Activated CD8-positive, alpha-beta memory T cell treated with anti-CD3 and anti-CD28 coated beads, Interleukin-2, amount 50 U/mL, for 24 hours (primary cell): ENCODE measurements around the gene PEX11G.

Source experiments
- DNase-seq: peaks from one replicate; pipeline ENCODE4 v3.0.0-alpha.2; 2020; ENCODE audit errors: extremely low read depth

Gene PEX11G

DNA sequence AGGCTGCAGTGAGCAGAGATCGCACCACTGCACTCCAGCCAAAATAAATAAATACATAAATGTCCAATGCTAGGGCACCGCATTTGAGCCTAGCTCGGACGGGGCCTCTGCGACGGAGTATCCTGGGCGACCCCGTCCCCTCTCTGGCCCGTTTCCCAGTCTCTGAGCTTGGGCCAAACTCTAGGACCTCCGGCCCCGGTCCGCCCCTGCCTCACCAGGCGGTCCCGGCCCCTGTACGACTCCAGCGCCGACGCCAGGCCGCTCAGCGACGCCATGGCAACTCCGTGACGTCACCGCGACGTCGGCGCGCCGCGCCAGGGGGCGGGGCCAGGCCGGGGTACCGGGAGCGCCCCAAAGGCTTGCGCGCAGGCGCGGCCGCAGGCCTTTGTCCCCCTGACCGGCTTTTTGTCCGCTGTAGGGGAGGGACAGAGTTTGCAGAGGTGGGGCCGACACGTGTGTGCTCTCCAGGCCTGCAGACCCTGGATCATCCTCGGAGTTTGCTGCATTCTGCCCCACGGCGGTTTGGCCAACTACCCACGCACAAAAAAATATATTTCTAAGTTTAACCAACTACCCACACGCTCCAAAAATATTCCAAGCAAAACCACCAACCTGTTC lies at the start of gene PEX11G:
Gene PEX11G (minus strand): TSS at position 300 of the 618 bp plus-strand sequence. CDS start 25 bp downstream, at position 275.
- DNase-seq = peak; percentile 65

DNA sequence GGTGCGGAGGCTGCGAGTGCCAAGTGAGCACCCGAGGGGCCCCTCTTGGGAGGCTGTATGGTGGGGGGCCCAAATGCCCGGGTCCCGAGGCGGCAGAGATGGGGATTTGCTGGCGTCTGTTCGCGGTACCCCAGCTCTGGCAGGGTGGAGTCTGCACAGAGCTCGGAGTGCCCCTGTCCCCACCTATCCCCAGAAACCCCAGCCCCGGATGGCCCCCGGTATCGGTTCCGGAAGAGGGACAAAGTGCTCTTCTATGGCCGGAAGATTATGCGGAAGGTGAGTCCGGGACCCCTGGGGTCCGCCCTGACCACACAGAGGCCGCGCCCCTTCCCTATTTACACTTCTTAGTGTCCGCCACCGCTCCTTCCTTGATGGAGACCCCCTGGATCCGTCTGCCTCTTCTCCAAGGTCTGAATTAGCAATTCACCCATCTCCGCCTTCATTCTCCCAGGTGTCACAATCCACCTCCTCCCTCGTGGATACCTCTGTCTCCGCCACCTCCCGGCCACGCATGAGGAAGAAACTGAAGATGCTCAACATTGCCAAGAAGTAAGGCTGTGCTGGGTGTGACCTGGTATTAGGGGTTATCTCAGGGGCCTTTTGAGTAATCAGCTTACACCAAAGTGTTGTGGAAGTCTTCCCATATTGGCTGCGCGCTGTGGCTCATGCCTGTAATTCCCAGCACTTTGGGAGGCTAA lies 47.3 kb upstream of the PEX11G start:
- no peak for DNase-seq

DNA sequence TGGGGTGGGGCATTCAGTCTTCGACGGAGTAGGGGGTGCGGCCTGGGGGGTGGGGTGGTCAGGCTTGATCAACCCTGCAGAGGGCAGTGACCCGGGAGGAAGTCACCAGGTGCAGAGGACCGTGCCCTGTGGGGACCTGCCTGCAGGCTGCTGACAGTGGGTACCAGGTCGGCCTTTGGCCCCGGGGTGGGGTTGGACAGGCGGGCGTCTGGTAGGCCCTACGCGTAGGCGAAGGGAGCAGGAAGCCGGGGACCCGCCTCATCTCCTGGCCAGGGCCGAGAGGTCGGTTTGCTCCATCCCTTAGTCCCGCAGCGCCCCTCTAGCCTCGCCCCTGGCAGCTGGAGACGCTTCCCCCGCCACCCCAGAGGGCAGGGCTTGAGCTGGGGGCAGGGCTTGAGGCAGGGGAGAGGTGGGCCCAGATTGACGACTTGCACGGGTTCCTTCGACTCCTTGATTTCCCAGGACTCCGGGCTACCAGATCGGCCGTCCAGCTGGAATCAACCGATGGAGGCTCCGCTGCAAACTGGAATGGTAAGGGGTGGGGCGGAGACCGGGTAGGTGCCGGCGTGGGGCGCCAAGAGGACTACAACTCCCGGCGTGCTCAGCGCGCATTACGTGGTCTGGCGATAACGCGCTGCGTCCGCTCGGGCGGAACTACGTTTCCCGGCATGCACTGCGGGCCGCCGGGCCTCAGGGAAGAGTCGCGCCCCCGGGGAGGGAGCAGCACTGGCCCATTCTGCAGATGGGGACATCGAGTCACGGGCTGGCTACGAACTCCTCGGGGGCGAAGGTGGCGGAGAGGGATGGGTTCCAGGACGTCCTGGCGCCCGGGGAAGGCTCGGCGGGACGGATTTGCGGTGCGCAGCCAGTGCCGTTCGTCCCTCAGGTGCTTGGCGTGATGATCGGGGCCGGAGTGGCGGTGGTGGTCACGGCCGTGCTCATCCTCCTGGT lies 46.5 kb upstream of the PEX11G start, which contains the start of gene PNPLA6:
Gene PNPLA6 (plus strand): TSS at position 671 of the 951 bp plus-strand sequence. CDS start 72 bp downstream, at position 743.
- DNase-seq = peak; percentile 75

- DNase-seq = no peak
Observed at GRCh38 chr19:7534531-7535046, 45.8 kb upstream of the PEX11G start.

DNA sequence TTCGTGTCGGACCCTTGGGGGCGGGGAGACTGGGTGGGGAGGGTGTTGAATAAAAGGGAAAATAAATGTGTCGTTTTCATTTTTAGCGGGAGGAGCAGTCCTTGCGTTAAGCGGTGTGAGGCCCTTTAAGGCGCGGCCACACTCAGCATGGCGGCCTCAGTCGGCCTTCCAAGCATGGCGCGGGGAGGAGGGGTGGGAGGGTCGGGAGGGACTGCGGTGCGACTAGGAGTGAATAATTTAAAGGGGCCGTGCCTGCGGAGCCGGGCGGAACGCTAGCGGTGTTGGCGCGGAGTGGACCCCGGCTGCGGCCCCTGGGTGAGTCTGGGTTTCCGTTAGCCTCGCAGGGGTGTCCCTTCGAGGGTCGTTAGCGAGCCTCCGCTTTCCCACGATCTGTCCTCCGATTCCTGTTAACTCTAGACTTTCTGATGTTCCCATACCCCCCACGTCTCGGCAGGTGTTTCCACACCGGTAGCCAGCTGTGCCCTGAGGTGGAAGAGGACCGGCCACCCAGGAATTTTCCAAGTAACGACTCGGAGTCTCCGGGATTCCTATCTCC lies 45.2 kb upstream of the PEX11G start:
- peak; percentile 61 for DNase-seq

DNA sequence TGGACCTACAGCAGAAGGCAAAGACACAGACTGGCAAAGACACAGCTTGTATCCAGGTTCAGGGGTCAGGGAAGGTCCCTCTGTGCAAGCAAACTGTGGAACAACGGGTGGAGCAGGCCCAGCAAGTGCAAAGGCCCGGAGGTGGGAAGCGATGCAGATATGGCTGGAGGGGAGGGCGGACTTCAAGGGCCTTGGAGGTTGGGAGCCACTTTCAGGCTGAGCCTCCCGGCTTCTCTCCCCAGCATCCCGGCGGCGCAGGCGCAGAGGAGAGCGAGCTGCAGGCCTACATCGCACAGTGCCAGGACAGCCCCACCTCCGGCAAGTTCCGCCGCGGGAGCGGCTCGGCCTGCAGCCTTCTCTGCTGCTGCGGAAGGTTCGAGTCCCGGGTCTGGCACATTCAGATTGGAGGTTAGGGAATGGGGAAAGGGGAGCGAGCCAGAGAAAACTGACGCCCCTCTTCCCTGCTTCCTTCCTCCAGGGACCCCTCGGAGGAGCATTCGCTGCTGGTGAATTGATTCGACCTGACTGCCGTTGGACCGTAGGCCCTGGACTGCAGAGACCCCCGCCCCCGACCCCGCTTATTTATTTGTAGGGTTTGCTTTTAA lies 44.5 kb upstream of the PEX11G start:
- DNase-seq = no peak

- DNase-seq = no peak
Observed at GRCh38 chr19:7529610-7530490, 41.0 kb upstream of the PEX11G start.

DNA sequence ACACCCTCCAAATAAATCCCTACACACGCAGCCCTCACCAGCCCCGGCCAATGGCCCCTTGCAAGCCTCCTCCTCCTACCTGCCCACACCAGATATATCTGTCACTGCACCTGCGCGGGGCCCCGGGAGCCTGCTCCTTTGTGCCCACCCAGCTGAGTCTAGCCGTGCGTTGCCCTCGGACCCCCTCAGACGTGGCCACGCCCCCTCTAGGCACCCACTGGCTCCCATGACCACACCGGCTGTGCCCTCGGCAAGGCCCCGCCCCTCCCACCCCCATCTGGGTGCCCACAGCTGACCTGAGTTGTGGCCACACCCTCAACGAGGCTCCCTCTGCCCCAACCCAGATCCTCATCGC lies 40.4 kb upstream of the PEX11G start:
- DNase-seq = no peak

- DNase-seq = no peak
Observed at GRCh38 chr19:7528522-7529245, 39.8 kb upstream of the PEX11G start.

DNA sequence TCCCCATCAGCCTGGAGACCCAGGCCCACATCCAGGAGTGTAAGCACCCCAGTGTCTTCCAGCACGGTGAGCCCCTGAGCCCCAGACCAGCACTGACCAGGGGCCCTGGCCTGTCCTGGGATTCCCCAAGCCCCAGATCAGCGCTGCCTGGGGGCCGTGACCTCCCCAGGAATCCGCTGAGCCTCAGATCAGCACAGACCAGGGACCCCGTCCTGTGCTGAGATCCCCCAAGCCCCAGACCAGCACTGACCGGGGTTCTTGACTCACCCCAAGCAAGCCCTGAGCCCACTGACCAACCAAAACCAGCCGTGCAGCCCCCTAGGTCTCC lies 39.3 kb upstream of the PEX11G start:
- no peak for DNase-seq

- no peak for DNase-seq
Observed at GRCh38 chr19:7527516-7528191, 38.8 kb upstream of the PEX11G start.

GRCh38 chr19:7526059-7526929 lies 37.5 kb upstream of the PEX11G start:
- DNase-seq = no peak

DNA sequence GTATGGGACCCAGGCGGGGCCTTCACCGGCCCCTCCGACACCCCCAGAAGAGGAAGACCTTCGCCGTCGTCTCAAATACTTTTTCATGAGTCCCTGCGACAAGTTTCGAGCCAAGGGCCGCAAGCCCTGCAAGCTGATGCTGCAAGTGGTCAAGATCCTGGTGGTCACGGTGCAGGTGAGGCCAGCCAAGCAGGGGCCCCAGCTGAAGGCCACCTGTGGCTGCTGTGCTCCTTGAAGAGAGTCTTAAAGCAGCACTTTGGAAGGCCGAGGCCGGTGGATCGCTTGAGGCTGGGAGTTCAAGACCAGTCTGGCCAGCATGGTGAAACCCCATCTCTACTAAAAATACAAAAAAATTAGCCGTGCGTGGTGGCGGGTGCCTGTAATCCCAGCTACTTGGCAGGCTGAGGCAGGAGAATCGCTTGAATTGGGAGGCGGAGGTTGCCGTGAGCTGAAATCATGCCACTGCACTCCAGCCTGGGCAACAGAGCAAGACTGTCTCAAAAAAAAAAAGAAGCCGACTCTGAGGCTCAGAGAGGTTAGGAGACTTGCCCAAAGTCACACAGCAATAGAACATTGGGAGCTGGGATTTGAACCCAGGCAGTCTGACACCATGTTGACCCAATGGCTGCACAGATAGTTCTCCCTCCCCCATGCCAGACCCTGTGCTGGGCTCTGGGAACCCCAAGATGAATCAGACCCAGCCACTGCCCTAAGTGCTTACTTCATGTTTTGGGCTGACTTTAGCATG lies 36.3 kb upstream of the PEX11G start:
- DNase-seq = no peak

DNA sequence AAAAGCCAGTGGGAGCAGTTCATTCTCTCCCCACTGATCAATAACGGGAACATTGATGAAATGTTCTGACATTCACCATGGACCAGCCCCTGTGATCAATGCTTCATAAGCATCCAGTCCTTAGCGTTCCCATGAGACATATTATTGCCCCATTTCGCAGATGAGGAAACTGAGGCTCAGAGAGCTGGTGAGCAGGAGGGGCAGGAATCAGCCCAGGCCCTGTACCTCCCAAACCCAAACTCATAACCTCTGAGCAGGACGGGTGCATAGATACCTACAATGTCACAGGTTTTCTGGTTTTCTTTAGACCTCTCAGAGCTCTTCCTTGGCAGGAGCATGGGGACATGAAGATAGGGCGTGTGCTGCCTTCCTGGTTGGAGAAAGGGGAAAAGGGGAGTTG lies 35.7 kb upstream of the PEX11G start:
- no peak for DNase-seq

DNA sequence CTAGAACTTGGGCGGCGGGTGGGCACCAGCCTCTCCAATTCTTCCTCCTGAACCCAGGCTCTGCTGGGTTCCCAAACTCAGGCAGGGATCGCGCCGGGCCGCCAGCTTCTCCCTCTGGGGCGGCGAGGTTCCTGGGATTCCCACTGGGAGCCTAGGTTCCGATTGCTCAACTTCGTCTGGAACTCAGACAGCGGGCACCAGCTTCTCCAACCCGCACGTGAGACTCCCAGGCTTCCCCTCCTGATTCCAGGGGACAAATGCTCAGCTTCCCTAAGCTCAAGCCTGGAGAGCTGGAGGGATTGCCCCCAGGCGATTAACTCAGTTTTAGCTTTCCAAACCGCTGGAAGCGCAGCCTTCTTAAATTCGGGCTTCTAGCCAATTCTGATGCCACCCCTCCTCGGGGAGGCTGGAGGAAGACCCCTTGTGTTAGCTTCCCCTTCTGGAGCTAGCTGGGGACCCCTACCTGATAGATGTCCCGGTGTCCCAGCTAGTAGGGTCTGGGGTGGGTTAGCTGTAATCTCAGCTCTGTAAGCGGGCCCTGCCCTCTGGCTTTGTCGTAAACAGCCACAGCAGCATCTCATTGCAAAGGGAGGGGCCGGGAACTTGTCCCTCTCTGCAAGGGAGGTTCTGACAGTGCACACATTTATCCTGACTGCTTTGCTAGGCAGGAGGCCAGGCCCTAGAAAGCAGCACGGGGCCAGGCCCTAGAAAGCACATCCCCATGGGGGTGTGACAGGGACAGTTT lies 34.3 kb upstream of the PEX11G start:
- DNase-seq = no peak

- DNase-seq = peak; percentile 97
Observed at GRCh38 chr19:7522072-7522922, 33.5 kb upstream of the PEX11G start, which contains the start of gene MCOLN1. Gene MCOLN1, plus strand, starts transcription at chr19:7522624. Its CDS starts 127 bp downstream, at chr19:7522751.
